ENCODE data around the gene TMEM107.

TMEM107 gene

DNA sequence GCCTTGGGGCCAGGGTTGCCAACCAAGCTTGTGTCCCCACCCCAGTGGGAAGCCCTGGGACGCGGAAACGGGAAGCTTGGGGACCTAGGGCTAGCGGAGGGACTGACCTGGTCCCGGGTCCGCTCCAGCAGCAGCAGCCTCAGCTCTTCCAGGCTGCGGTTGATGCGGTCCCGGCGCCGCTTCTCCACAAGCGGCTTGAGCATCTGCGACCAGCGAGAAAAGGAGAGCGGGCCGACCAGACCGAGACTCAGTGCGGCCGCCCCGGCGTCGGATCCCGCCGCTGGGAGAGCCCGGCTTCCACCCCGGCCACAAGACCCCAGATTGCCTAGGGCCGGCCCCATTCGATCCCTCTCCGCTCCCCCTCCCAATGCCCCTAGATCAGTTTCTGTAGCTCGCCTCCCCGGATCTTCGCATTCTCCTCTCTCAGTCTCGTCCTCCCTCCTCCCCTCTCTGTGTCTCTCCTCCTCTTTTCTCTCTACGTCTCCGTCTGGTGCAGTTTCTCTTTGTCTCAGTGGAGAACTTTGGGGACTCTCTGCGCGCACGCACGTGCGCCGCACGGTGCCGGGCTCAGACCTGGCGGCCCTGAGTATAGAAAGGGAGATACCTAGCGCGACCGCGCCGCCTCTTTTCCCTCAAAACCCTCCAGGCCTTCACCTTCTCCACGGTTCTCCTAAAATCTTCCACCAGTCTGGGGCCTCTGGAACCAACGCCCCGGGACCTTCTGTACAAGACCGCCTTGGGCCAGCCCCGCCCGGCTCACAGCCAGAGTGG is 53.1 kb downstream of the TMEM107 start:
- TF ChIP-seq, protein P1, sequence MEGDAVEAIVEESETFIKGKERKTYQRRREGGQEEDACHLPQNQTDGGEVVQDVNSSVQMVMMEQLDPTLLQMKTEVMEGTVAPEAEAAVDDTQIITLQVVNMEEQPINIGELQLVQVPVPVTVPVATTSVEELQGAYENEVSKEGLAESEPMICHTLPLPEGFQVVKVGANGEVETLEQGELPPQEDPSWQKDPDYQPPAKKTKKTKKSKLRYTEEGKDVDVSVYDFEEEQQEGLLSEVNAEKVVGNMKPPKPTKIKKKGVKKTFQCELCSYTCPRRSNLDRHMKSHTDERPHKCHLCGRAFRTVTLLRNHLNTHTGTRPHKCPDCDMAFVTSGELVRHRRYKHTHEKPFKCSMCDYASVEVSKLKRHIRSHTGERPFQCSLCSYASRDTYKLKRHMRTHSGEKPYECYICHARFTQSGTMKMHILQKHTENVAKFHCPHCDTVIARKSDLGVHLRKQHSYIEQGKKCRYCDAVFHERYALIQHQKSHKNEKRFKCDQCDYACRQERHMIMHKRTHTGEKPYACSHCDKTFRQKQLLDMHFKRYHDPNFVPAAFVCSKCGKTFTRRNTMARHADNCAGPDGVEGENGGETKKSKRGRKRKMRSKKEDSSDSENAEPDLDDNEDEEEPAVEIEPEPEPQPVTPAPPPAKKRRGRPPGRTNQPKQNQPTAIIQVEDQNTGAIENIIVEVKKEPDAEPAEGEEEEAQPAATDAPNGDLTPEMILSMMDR (conservative IDR thresholded peaks at IDR 0.05; ENCODE audit: control insufficient read depth, insufficient read depth, low read depth, low read length): no peak
- DNase-seq (ENCODE audit: low read depth): no peak
- peak overlapping the region; percentile 48 for H3K4me3 ChIP-seq (ENCODE audit: control insufficient read depth, low read depth, low read length)

All from fibroblast of mammary gland (primary cell).